Hair follicle dermal papilla cell (primary cell): Measurements from ENCODE around the gene RUNX3. TPM values are rescaled to one million over a fixed set of nuclear protein-coding genes. Genes with fewer than 3 reads are reported as not detected.

Experiments used
- small RNA-seq: library from RNA; depleted of rRNA; stranded (forward); fragments of <200 nt; gene quantifications from one replicate; pipeline ENCODE3, GENCODE V24; 2012
- total RNA-seq: library from RNA; depleted of rRNA; stranded (reverse); fragments of >200 nt; gene quantifications from 2 replicates; pipeline ENCODE4 v1.2.3, GENCODE V29; 2012

RUNX3 gene
- total RNA-seq: 8.3 and 12.3 TPM in 2 replicates

GRCh38 chr1:24930260-24931145 lies at the start of gene RUNX3:
TSS of gene RUNX3 (minus strand) at chr1:24930276. CDS start at chr1:24929868, 408 bp downstream.

Small RNAs within 50 kb of the gene (small RNA-seq; reads per million reads assigned to genes)
- gene MIR6731: not detected

Other genes starting within 250 kb of the RUNX3 start
- 487 and 491 TPM in 2 replicates for gene CLIC4, start 184.8 kb downstream of the RUNX3 start, total RNA-seq